Measurements from ENCODE around the gene TOP3B. TPM values are rescaled to one million over a fixed set of nuclear protein-coding genes. Genes with fewer than 3 reads are reported as not detected.
"Not testable (repeated sequence)": the region's sequence is repeated elsewhere in the genome, so short reads cannot be mapped to it uniquely, and the experiment has no call there.

The TOP3B gene
- total RNA-seq, 2 donors from 2014 or later = 25.3 to 33.2 TPM

DNA sequence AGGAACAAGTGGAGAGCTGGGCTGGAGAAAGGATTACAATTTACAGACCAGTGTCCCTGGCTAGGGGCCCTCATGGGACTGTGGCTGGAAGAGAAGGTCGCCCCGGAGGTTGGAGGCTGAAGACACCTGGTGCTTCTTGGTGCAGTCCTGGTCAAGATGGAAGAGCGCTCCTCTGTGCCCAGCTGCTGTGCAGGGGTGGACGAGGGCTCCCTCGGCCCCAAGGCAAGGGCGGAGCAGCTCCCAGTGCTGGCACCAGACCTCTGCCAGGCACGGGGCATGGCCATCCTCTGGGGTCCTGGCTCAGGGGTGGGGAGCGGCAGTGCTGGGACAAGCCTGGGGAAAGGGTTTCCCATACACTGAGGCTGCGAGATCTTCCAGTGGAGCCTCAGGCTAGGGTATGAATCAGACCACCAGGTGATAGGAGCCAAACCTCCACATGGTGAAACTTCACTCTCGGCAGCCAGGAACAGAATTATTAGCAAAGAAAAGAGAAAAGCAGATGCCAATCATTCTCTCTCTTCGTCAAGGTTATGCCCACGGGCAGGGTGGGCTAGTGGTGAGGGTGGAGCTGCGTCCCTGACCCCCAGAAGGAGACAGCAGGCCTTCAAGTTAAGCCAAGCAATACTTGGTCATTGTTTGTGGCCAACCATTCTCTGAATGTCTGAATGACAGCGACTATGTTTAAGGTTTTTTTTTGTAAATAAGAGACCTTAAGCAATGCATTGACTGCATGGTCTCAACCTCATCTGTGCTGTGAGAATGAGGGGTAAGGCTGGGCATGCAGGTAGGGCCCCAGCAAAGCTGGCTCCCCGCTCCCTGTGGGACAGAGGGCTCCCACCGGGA, 62.0 kb downstream of the TOP3B start:
- ATAC-seq = no peak
- intact Hi-C loops (cut with DNase I, micrococcal nuclease) = no loop called here

DNA sequence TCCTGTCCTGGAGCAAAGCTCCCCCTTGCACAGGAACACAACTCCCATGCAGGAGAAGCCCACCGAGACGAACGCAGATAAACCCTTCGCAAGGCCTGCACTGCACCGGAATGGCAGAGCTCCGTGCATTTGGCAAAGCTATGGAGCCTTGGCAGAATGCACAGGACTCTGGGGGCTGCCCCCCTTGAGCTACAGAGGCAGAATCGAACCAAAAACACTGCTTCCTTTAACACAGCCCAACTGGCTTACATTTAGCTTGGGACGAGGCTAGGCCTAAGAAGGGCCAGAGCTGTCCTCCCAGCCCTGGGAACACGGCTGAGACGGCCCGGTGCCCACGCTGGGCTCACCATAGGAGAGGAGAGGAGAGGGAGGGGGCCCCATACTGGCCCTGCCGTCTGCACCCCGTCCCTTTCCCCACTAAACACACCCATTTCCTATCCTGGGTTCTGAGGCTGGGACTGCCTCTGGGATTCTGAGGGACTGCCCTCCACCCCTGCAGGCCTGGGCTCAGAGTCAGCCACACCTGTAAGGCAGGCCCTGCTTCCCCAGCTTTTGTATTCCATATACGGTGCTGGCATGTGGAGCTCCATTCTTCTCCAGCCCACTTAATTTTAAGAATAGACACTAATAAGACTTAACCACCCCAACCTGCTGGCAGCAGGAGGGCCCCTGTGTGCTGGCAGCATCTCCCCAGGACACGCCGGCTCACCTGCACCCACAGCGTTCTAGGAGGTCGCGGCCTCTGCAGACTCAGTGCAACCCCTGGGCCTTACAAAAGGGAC, 62.9 kb downstream of the TOP3B start:
- intact Hi-C loops (cut with DNase I, micrococcal nuclease) = no loop called here
- ATAC-seq (no peak), DNase-seq (no peak)

More for the DNA sequence above, 62.0 kb downstream of the TOP3B start:
- DNase-seq = no peak

DNA sequence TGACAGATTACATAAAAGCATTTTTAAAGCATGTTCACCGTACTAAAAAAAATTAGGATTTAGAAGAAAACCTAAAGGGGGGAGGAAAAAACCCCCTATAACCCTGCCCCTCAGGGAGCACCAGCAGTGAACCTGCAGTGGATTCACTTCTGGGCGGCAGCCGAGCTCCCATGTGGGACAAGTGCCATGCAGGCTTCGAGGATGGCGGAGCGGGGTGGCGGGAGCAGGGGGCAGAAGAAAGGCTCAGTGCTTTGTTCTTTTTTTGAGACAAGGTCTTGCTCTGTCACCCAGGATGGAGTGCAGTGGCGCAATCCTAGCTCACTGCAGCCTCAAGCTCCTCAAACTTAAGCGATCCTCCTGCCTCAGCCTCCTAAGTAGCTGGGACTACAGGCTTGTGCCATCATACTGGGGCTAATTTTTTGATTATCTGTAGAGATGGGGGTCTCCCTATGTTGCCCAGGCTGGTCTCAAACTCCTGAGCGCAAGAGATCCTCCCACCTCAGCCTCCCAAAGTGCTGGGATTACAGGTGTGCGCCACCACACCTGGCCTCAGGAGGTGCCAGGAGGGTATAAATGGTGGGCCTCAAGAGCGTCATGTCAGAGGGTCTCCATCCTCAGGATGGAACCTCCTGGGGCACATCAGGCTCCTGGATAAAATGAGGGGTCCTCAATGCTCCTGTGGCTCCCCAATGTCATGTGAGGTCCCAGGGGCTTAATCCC, 64.0 kb downstream of the TOP3B start:
- intact Hi-C loops (cut with DNase I, micrococcal nuclease) = no loop called here
- DNase-seq = no peak
- no peak for ATAC-seq

DNA sequence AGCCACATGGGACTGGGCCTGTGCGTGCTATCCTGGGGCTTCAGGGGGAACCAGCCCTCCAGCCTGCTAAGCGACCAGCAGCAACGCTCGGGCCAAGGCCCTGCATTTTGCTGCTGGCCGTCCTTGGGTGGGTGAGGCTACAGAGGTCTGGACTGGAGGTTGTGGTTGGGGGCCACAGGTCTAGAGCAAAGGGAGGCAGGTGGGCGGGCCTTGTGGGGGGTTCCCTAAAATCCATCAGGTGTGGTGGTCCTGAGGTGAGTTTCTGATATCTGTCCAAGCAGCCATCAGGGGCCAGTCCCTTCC, 64.7 kb downstream of the TOP3B start:
- DNase-seq (no peak), ATAC-seq (no peak)
- intact Hi-C loops (cut with DNase I, micrococcal nuclease) = no loop called here

DNA sequence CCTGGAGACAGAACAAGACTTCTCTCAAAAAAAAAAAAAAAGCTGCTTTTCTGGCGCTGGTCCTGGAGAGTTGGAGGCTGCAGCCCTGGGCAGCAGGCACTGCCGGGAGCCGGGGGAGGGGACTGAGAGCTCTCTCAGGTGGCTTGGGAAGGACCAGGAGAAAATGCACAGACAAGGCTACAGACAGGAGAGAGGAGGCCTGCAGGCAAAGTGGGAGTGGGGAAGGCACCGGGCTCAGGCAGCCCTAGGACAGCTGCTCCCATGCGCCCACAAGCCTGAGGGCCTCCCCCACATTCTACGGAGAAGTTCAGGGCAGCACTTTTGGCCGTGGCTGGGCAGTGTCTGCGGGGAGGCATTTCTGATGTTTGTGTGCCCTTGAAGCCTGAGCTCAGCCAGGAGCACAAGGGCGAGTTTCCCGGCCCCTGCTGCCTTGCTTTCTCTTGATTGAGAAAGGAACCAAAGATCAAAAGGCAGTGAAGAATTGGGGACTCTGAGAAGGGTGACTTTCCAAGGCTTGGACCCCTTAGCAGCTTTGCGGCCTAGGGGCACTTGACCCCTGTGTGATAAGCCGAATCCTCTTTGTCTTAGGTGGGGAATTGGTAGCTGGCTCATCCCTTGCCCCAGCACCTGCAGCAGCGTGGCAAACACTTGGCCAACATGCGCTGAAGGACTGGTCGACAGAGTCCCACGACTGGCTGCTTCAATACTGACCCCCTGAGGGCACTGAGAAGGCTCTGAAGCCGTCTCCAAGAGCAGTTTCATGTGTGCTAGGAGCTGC, 65.2 kb downstream of the TOP3B start:
- ATAC-seq = no peak

DNA sequence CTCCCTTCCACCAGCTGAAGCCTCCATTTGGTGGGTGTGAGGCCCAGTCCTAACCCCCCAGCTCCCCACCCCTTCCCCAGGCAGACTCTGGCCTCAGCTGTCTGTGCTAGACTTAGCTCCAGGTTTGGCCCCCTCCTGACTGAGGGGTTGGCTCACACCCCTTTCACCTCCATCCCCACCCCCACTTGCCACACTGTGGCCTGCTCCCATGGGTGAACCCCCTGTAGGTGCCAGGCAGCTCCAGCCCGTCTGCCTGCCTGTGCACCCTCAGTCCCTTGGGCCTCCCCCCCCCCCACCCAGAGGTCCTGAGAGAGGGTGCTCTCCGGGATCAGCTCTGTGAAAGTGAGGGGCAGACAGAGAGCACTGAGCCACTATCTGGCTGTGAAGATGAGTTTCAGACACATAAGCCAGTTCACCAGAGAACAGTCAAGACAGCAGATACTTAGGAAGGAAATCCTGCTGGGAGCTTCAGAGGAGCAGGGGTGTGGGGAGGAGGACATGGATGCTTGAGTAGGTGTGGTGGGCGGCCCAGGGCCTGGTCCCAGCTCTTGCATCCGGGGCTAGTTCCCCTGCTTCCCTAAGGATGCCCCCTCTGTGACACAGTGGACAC, 66.2 kb downstream of the TOP3B start:
- ATAC-seq = no peak
- no peak for DNase-seq
- intact Hi-C loops (cut with DNase I, micrococcal nuclease) = no loop called here

More for the DNA sequence above, 65.2 kb downstream of the TOP3B start:
- no peak for DNase-seq
- intact Hi-C loops (cut with DNase I, micrococcal nuclease) = no loop called here

DNA sequence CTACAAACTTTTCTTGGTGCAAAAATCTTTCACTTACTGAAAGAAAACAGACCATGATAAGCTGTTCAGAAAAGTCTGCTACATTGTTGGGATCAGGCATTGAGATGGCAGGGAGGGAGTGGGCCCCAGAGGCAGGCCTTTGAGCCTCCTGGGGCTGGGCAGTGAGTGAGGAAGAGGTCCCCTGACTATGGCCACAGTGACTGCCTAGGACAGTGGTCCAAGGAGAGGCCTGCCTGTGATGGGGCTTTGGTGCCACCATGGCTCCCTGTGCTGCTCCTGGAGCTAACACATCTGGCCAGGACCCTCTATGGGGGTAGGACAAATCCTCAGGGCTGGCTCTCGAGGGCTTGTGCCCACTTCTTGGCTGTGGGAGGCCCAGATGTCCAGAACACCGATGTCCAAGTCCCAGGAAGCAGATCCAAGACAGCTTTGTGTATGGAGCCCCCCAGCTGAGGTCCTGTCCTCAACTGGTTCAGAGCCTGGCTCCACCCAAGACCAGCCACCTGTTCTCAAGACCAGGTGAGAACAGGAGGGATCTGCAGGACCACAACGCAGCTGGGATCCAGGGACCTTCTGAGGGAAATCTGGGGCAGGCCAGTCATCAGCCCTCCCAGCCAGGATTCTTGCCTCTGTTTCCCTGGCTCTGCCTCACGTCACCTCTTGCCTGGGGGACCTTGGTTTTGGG, 66.8 kb downstream of the TOP3B start:
- no peak for DNase-seq
- ATAC-seq = no peak
- intact Hi-C loops (cut with DNase I, micrococcal nuclease) = no loop called here

DNA sequence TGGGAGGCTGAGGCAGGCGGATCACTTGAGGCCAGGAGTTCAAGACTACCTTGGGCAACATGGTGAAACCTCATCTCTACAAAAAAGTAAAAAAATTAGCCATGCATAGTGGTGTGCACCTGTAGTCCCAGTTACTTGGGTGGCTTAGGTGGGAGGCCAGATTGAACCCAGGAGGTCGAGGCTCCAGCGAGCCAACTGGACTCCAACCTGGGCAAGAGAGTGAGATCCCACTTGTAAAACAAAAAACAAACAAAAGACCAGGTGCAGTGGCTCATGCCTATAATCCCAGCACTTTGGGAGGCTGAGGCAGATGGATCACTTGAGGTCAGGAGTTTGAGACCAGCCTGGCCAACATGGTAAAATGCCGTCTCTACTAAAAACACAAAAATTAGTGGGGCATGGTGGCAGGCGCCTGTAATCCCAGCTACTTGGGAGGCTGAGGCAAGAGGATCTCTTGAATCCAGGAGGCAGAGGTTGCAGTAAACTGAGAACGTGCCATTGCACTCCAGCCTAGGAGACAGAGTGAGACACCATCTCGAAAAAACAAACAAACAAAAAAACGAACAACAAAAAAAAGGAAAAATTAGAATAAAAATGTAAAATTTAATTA, 68.4 kb downstream of the TOP3B start:
- DNase-seq; ATAC-seq; intact Hi-C loops (cut with DNase I, micrococcal nuclease): not testable (repeated sequence)

DNA sequence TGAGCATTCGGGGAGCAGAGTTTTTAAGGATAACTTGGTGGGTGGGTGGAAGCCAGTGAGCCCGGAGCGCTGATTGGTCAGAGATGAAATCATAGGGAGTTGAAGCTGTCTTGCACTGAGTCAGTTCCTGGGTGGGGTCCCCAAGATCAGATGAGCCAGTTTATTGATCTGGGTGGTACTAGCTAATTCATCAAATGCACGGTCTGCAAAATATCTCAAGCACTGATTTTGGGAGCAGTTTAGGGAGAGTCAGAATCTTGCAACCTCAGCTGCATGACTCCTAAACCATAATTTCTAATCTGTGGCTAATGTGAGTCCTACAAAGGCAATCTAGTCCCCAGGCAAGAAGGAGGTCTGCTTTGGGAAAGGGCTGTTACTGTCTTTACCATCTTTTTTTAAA, 72.2 kb downstream of the TOP3B start:
- intact Hi-C loops (cut with DNase I, micrococcal nuclease); DNase-seq; ATAC-seq: not testable (repeated sequence)

DNA sequence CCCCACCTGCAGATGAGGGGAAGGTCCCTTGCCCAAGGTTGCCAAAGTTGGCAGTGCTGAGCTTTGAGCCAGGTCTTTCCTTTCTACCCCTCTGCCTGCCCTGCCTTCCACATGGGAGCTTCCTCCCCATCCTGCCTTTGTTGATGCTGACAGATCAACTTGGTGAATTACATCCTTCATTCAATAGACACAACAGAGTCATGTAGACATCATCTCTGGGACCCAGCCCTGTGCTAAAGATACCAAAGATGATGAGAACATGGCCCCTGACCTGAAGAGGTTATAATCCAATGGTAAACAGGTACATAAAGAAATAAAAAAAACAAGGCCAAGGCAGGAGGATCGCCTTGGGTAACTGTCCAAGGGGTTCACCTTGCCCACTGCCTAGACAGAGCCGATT, 72.7 kb downstream of the TOP3B start:
- DNase-seq (no peak), ATAC-seq (no peak)
- intact Hi-C loops (cut with DNase I, micrococcal nuclease) = no loop called here

DNA sequence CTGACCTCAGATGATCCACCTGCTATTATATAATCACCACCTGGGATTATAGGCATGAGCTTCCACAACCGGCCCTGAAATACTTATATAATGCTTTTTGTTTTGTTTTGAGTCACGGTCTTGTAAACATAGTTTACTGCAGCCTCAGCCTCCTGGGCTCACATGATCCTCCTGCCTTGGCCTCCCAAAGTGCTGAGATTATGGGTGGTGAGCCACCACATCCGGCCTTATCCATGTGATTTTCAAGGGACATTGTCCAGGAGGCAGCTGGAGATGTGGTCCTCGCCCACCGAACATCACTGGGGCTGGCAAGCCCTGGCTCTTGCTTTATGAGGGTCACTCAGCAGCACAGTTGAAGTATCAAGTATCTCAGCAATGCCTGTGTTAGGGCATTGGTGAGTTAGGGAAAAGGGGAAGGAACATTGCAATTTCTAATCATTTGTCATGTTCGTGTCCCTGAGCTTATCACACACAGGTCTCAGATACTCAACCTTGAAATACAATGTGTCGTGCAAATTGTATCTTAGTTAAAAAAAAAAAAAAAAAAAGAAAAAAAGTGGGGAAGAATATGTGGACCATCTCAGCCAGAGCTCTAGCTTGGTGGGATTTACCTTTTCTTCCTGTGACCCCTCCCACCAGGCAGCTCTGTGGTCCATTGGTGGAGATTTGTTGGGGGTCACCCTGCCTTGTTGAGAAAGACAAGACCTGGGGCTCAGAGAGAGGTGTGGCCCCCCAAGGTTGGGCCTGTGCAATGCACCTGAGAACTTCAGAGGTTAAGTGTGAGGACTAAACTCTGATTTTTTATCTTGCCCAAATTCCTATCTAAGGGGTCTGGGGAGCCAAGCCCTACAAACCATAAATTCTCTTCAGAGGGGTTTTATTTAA, 74.7 kb downstream of the TOP3B start:
- DNase-seq = no peak
- no peak for ATAC-seq
- intact Hi-C loops (cut with DNase I, micrococcal nuclease) = no loop called here

Other genes with a start within 250 kb of the TOP3B start
- gene YPEL1, start 247.0 kb downstream of the TOP3B start, total RNA-seq = 1 to 10 TPM; 1.6 to 3.4 TPM
- gene MAPK1, start 115.1 kb downstream of the TOP3B start, total RNA-seq = 100 to 1,000 TPM; 123 to 144 TPM
- 10 to 100 TPM; 12.1 to 13.0 TPM for gene PPM1F, start 29.9 kb downstream of the TOP3B start, total RNA-seq